H1 (cell line): ENCODE data around the gene WASHC4. TPM values are rescaled to one million over a fixed set of nuclear protein-coding genes. Genes with fewer than 3 reads are reported as not detected.

ENCODE experiments used
- BCL11A ChIP-seq, 2 experiments: IDR thresholded peaks; one replicate each; pipeline ENCODE4 v1.6.1; 2011; ENCODE audit warnings: low read depth in 2 of 2, low read length in 2 of 2, mild to moderate bottlenecking in 2 of 2
- CREB1 ChIP-seq: IDR thresholded peaks from 2 replicates; pipeline ENCODE4 v1.6.1; 2012; ENCODE audit warnings: inconsistent platforms
- GABPA ChIP-seq: IDR thresholded peaks from 2 replicates; pipeline ENCODE4 v1.6.1; 2011; ENCODE audit warnings: mild to moderate bottlenecking, low read length, moderate library complexity, borderline replicate concordance; ENCODE audit not compliant: insufficient read depth
- HDAC6 ChIP-seq: IDR thresholded peaks from one replicate; pipeline ENCODE4 v1.7.1; 2012; ENCODE audit warnings: low read depth, mild to moderate bottlenecking, inconsistent platforms, low read length, moderate library complexity
- SIN3A ChIP-seq, 2 experiments: IDR thresholded peaks in 1 of 2; conservative IDR thresholded peaks in 1 of 2; 2 replicates each; pipeline ENCODE4 v1.6.1; 2011 to 2012; ENCODE audit warnings: low read length in 2 of 2, improper control_type of control experiment in 1 of 2, low read depth in 1 of 2, mild to moderate bottlenecking in 1 of 2
- TAF1 ChIP-seq: IDR thresholded peaks from 2 replicates; pipeline ENCODE4 v1.6.1; 2011; ENCODE audit warnings: mild to moderate bottlenecking, low read depth, low read length
- polyA plus RNA-seq, 7 experiments: library from polyadenylated mRNA; depleted of rRNA in 3 of 7; stranded (reverse) in 5 of 7; unstranded in 2 of 7; fragments of >200 nt in 5 of 7; fragments of 200-250 nt in 2 of 7; gene quantifications; 1 replicate in 5 of 7; 2 replicates in 1 of 7; 4 replicates in 1 of 7; pipeline versions ENCODE4 v1.2.1 to v1.2.3, GENCODE V29; 2011 to 2013; ENCODE audit warnings: missing spikeins in 2 of 7, mixed read lengths in 2 of 7
- total RNA-seq: library from RNA; stranded (reverse); fragmentation: NEBNext Ultra II Directional; extraction: Animal tissue kit (Norgen Biotek cat#: 25700); gene quantifications from 2 replicates; pipeline ENCODE4 v1.2.1, GENCODE V29; 2021
- TF ChIP-seq, protein P1 (sequence below), 3 experiments: IDR thresholded peaks; 1 replicate in 2 of 3; 2 replicates in 1 of 3; pipeline versions ENCODE4 v1.5.1 to v1.6.1; 2011; ENCODE audit warnings: low read length in 3 of 3, mild to moderate bottlenecking in 3 of 3, inconsistent platforms in 2 of 3, low read depth in 1 of 3, moderate library complexity in 1 of 3; ENCODE audit not compliant: insufficient read depth in 1 of 3; ENCODE audit errors: control extremely low read depth in 1 of 3

The WASHC4 gene
- total and polyA plus RNA-seq, 2 of the 8 experiments (the other 6 are each of a cell fraction or from before 2014, with no cell fraction given): 13.0 to 38.5 TPM

DNA sequence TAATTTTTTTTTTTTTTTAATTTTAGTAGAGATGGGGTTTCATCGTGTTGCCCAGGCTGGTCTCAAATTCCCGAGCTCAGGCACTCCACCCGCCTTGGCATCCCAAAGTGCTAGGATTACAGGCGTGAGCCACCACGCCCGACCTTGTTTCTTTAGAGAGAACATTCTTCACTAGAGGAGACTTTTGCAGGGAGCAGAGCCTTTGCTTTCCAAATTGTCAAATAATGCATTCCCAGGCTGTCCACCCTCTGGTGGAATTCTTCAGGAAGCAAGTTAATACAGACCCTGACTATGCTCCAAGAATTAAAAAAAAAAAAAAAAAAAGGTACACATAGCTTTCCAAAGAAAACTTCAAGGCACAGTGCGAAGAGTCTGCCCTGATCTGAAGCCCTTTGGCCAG lies 30.1 kb upstream of the WASHC4 start (continued):
- TF ChIP-seq, protein P1, sequence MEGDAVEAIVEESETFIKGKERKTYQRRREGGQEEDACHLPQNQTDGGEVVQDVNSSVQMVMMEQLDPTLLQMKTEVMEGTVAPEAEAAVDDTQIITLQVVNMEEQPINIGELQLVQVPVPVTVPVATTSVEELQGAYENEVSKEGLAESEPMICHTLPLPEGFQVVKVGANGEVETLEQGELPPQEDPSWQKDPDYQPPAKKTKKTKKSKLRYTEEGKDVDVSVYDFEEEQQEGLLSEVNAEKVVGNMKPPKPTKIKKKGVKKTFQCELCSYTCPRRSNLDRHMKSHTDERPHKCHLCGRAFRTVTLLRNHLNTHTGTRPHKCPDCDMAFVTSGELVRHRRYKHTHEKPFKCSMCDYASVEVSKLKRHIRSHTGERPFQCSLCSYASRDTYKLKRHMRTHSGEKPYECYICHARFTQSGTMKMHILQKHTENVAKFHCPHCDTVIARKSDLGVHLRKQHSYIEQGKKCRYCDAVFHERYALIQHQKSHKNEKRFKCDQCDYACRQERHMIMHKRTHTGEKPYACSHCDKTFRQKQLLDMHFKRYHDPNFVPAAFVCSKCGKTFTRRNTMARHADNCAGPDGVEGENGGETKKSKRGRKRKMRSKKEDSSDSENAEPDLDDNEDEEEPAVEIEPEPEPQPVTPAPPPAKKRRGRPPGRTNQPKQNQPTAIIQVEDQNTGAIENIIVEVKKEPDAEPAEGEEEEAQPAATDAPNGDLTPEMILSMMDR (IDR thresholded peaks at IDR 0.05; ENCODE audit: control extremely low read depth in 1 of 3, insufficient read depth in 1 of 3, low read depth in 1 of 3, low read length in 3 of 3): no peak
- TF ChIP-seq CREB1 (no peak), HDAC6 (no peak), BCL11A (IDR thresholded peaks at IDR 0.05; ENCODE audit: low read depth in 2 of 2, low read length in 2 of 2) (no peak), SIN3A (conservative IDR thresholded peaks at IDR 0.05 in 1 of 2, IDR thresholded peaks at IDR 0.05 in 1 of 2; ENCODE audit: low read depth in 1 of 2, low read length in 2 of 2) (no peak), TAF1 (no peak), GABPA (no peak)
